Prostate gland (tissue), 2 donors: ENCODE results near the gene ASB18. TPM values are rescaled to one million over a fixed set of nuclear protein-coding genes. Genes with fewer than 3 reads are reported as not detected.

Experiments
- DNase-seq: peaks from one replicate; pipeline ENCODE4 v3.0.0-alpha.2; 2019; ENCODE audit warnings: low spot score
- H3K27ac ChIP-seq, 2 donors: fragments of 200-600 bp; sonication (generic); 2 replicates each; pipeline ENCODE4 v1.5.1; 2017 to 2019
- H3K27me3 ChIP-seq: fragments of 200-600 bp; sonication (generic); replicated peaks from 2 replicates; pipeline ENCODE4 v1.5.1; 2019; ENCODE audit not compliant: insufficient read depth
- H3K36me3 ChIP-seq, 2 donors: fragments of 200-600 bp; sonication (generic); 1 replicate in 1 of 2; 2 replicates in 1 of 2; pipeline versions ENCODE4 v1.5.1 to v1.8.1; 2017 to 2019
- H3K4me1 ChIP-seq: fragments of 200-600 bp; sonication (generic); replicated peaks from 2 replicates; pipeline ENCODE4 v1.5.1; 2019
- H3K4me3 ChIP-seq, 2 donors: fragments of 200-600 bp; sonication (generic); 2 replicates each; pipeline ENCODE4 v1.5.1; 2017 to 2019
- H3K9me3 ChIP-seq: fragments of 200-600 bp; sonication (generic); 2 replicates; pipeline ENCODE4 v1.5.1; 2017
- POLR2A ChIP-seq: fragments of 450-650 bp; IDR thresholded peaks from one replicate; pipeline ENCODE4 v1.6.1; 2016; ENCODE audit warnings: antibody characterized with exemption, mild to moderate bottlenecking
- POLR2AphosphoS5 ChIP-seq: sonication (generic); formaldehyde crosslinking; IDR thresholded peaks from one replicate; pipeline ENCODE4 v1.6.1; 2017; ENCODE audit warnings: antibody characterized with exemption
- WGBS: methylation state at CpG from one replicate; pipeline ENCODE4 v1.1.5; 2018; 5-methylcytosine and 5-hydroxymethylcytosine counted together
- intact Hi-C: fragments of 100-400 bp; cut with DNase I; formaldehyde crosslinking; loops from one replicate; pipeline ENCODE4 v1.14.2; 2022
- total RNA-seq, 2 donors: library from RNA; depleted of rRNA; stranded (reverse); fragments of >200 nt; gene quantifications; one replicate each; pipeline ENCODE4 v1.1.0, GENCODE V29; 2016
- TF ChIP-seq, protein P1 (sequence below), 4 experiments: fragments of 200-600 bp in 2 of 4; fragments of 450-650 bp in 2 of 4; sonication (generic) in 2 of 4; IDR thresholded peaks; 1 replicate in 3 of 4; 2 replicates in 1 of 4; pipeline ENCODE4 v1.5.1; 2016 to 2019; ENCODE audit warnings: antibody characterized with exemption in 4 of 4, mild to moderate bottlenecking in 2 of 4, moderate library complexity in 2 of 4

The ASB18 gene
- total RNA-seq, 2 donors from 2014 or later, result not detected

DNA sequence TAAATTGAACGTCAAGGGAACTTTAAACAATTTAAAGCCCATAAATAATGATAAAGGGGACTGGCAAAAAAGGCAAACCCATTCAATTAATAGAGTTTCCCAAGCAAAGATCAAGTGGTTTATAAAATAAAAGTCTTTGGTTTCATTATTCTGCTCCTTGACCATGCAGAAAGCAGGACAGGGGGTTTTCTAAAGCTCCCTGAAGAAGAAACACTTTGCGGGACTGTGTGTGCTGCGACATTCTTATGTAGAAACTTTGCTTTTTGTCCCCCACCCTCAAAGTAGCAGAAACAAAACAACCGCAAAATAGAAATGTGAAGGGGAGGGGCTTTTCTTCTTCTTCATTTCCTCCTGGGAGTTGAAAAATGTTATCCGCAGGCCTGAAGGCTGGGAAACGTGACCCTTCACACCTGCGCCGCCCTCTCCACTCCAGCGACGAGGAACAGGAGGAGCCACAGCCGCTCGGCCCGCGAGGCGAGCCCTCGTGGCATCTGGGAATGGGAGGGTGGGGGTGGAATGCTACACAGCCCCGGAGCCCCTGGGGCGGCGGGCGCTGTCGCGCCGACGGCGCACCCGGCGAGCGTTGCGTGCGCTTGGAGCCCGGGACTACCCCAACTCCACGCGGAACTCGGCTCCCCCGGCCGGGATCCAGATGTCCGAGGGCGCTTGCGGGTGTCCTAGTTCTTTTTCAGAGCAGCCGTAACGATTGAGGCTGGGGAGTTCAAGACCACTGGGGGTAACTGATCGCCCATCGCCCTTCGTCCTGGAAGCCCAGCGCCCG, 91.8 kb downstream of the ASB18 start:
- intact Hi-C loops, result no loop called here
- peaks cover 3% of the 10 kb centered on the region for H3K4me1 ChIP-seq
- no peaks in the 10 kb centered on the region for H3K36me3 ChIP-seq
- H3K9me3 ChIP-seq, result no peaks in the 10 kb centered on the region
- TF ChIP-seq POLR2A, result no peak
- TF ChIP-seq POLR2AphosphoS5, result no peak
- TF ChIP-seq, protein P1, sequence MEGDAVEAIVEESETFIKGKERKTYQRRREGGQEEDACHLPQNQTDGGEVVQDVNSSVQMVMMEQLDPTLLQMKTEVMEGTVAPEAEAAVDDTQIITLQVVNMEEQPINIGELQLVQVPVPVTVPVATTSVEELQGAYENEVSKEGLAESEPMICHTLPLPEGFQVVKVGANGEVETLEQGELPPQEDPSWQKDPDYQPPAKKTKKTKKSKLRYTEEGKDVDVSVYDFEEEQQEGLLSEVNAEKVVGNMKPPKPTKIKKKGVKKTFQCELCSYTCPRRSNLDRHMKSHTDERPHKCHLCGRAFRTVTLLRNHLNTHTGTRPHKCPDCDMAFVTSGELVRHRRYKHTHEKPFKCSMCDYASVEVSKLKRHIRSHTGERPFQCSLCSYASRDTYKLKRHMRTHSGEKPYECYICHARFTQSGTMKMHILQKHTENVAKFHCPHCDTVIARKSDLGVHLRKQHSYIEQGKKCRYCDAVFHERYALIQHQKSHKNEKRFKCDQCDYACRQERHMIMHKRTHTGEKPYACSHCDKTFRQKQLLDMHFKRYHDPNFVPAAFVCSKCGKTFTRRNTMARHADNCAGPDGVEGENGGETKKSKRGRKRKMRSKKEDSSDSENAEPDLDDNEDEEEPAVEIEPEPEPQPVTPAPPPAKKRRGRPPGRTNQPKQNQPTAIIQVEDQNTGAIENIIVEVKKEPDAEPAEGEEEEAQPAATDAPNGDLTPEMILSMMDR (IDR thresholded peaks at IDR 0.05), result no peak
- WGBS, result 7% methylated on average over 46 of the region's 46 CpGs
- no peak overlapping the region for H3K4me3 ChIP-seq
- peaks cover 62% of the 10 kb centered on the region for H3K27me3 ChIP-seq
- no peak for DNase-seq
- H3K27ac ChIP-seq, result no peak overlapping the region

DNA sequence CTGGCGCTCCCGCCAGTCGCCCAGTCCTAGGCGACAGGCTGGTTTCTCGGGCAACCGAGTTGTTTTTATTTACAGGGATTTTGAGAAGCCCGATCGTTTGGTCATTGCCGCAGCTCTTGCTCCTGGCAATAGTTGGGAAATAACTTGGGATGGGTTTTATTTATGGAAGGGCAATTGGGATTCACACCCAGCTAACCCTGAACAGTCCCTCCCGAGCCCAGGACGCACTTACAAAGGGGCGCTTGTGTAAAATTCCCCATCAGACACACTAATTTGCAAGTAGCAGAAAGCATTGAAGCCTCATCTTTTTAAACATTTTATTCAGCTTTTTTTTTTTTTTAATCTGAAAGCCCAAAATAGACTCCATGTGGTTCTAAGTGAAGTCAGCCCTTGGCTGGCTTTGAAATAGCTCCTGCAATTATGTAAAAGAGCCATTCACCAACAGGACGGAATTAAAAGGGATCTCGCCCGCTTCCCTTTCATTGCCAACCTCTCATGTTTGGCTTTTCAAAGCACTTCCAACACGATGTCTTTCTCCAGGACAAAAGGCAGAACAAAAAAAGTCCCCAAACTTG, 92.4 kb downstream of the ASB18 start:
- no peak for TF ChIP-seq POLR2A
- TF ChIP-seq, protein P1 (IDR thresholded peaks at IDR 0.05), result no peak
- TF ChIP-seq POLR2AphosphoS5, result no peak
- Histone ChIP-seq H3K27ac (no peak overlapping the region), H3K27me3 (peaks cover 60% of the 10 kb centered on the region), H3K36me3 (no peaks in the 10 kb centered on the region), H3K4me3 (no peak overlapping the region), H3K9me3 (no peaks in the 10 kb centered on the region), H3K4me1 (peaks cover 10% of the 10 kb centered on the region)
- no peak for DNase-seq
- 11% methylated on average over 16 of the region's 16 CpGs for WGBS
- intact Hi-C loops, result no loop called here

DNA sequence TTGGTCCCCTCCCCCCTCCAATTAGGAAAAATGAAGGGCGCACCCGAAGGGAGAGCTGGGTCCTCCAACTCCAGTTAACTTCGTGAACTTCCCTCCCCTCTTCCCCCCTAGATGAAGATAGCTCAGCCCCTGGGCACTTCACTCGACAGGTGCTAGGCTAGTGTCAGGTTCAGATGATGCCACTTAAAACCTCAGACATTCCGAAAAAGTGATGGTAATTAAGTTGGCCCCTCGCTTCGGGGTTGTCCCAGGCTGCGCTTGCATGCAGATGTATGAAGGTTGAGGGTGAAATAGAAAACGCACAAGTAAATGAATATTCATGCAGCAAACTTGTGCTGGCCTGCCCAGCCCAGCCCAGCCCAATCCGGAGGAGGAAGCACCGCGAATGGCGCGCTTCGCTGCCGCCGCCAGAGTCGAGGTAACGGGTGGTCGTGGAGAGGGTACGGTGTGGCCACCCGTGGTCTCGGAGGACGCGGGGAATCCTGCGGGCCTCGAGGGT, 93.0 kb downstream of the ASB18 start:
- no peak overlapping the region for H3K4me3 ChIP-seq
- TF ChIP-seq POLR2AphosphoS5 (no peak), POLR2A (no peak)
- TF ChIP-seq, protein P1 (IDR thresholded peaks at IDR 0.05), result no peak
- peaks cover 13% of the 10 kb centered on the region for H3K4me1 ChIP-seq
- no peaks in the 10 kb centered on the region for H3K36me3 ChIP-seq
- no peak for DNase-seq
- no peaks in the 10 kb centered on the region for H3K9me3 ChIP-seq
- WGBS, result 12% methylated on average over 27 of the region's 27 CpGs
- H3K27me3 ChIP-seq, result peaks cover 64% of the 10 kb centered on the region
- no peak overlapping the region for H3K27ac ChIP-seq
- intact Hi-C loops, result no loop called here

DNA sequence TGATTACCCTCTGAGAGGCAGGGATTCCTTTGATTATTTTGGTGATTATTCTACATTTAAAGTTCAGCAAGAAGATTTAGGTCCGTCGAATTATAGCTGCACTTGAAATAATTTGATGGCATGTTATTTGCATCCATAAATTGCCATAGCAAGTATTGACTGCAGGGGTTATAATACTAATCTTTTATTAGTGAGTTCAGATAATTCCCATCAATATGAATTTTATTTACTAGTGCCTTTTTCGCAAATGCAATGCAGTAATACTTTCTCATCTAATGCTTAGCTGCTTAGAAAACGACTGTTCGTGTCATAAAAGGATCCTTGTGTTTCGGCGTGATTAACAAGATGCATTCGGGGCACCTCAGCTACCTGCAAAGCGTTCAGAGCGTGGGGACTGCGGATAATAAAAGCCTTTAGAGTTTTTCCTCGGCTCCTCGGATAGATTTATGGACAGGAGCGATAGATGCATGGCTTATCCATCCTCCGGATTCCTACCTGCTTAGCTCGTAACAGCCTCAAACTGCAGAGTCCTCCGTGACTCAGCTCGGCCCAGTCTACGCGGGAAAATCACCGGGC, 93.5 kb downstream of the ASB18 start:
- intact Hi-C loops, result no loop called here
- TF ChIP-seq, protein P1 (IDR thresholded peaks at IDR 0.05), result no peak
- TF ChIP-seq POLR2AphosphoS5, result no peak
- TF ChIP-seq POLR2A, result no peak
- no peak for DNase-seq
- H3K4me1 ChIP-seq, result peaks cover 13% of the 10 kb centered on the region
- H3K4me3 ChIP-seq, result no peak overlapping the region
- H3K27me3 ChIP-seq, result peaks cover 69% of the 10 kb centered on the region
- no peak overlapping the region for H3K27ac ChIP-seq
- WGBS, result 9% methylated on average over 21 of the region's 21 CpGs
- no peaks in the 10 kb centered on the region for H3K36me3 ChIP-seq
- H3K9me3 ChIP-seq, result no peaks in the 10 kb centered on the region
